Upper lobe of right lung (tissue), 1 donor: Measurements from ENCODE around the gene TRAF3IP3. TPM values are rescaled to one million over a fixed set of nuclear protein-coding genes. Genes with fewer than 3 reads are reported as not detected.

ENCODE experiments used
- ATAC-seq: fragments of 200-7000 bp; cut with Tn5 transposase; one replicate; pipeline ENCODE4 v1.9.1; 2020; ENCODE audit warnings: mild to moderate bottlenecking, moderate library complexity
- DNase-seq: peaks from one replicate; pipeline ENCODE4 v3.0.0-alpha.2; 2020
- H3K27ac ChIP-seq: fragments of 200-600 bp; one replicate; pipeline ENCODE4 v1.8.0; 2022
- H3K27me3 ChIP-seq: fragments of 200-600 bp; one replicate; pipeline ENCODE4 v1.8.0; 2022; ENCODE audit warnings: mild to moderate bottlenecking
- H3K36me3 ChIP-seq: fragments of 200-600 bp; one replicate; pipeline ENCODE4 v1.8.0; 2022
- H3K4me1 ChIP-seq: fragments of 200-600 bp; one replicate; pipeline ENCODE4 v1.8.0; 2022
- H3K4me3 ChIP-seq: fragments of 200-600 bp; one replicate; pipeline ENCODE4 v1.8.0; 2022; ENCODE audit warnings: mild to moderate bottlenecking
- H3K9me3 ChIP-seq: fragments of 200-600 bp; one replicate; pipeline ENCODE4 v1.8.0; 2022
- intact Hi-C: fragments of 100-400 bp; cut with DNase I; formaldehyde crosslinking; loops from one replicate; pipeline ENCODE4 v1.11.0; 2022
- total RNA-seq: library from RNA; stranded (reverse); fragmentation: NEBNext Ultra II Directional; extraction: Animal tissue kit (Norgen Biotek cat#: 25700); gene quantifications from one replicate; pipeline ENCODE4 v1.2.1, GENCODE V29; 2021
- TF ChIP-seq, protein P1 (sequence below): fragments of 200-600 bp; IDR thresholded peaks from one replicate; pipeline ENCODE4 v1.8.0; 2022; ENCODE audit warnings: antibody characterized with exemption
- donor health status: DM: no; HTN: yes; CAD: no; lungs with severe emphysema.

TRAF3IP3 gene
- total RNA-seq, 1 donor from 2014 or later, result 12.4 TPM

DNA sequence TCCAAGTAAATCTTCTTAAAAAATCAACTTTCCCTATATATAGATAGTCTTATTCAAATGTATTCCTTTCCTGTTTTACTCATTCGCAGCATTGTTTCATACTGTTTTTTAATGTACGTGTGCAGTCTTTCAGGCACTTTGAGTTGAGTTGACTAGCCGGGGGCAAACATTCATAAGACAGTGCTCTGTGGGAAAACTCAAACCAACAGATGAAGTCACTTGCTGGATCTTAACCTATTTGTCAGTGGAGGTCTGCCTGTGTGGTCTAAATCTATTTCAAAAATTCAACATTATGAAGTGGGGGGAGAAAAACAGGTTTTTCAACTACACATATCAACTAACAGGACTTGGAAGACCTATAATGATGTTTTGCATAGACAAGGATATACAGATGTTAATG is 45.0 kb upstream of the TRAF3IP3 start:
- Histone ChIP-seq H3K4me1 (no peaks in the 10 kb centered on the region), H3K27ac (no peak overlapping the region), H3K27me3 (no peaks in the 10 kb centered on the region), H3K36me3 (no peaks in the 10 kb centered on the region), H3K4me3 (no peak overlapping the region), H3K9me3 (no peaks in the 10 kb centered on the region)
- TF ChIP-seq, protein P1, sequence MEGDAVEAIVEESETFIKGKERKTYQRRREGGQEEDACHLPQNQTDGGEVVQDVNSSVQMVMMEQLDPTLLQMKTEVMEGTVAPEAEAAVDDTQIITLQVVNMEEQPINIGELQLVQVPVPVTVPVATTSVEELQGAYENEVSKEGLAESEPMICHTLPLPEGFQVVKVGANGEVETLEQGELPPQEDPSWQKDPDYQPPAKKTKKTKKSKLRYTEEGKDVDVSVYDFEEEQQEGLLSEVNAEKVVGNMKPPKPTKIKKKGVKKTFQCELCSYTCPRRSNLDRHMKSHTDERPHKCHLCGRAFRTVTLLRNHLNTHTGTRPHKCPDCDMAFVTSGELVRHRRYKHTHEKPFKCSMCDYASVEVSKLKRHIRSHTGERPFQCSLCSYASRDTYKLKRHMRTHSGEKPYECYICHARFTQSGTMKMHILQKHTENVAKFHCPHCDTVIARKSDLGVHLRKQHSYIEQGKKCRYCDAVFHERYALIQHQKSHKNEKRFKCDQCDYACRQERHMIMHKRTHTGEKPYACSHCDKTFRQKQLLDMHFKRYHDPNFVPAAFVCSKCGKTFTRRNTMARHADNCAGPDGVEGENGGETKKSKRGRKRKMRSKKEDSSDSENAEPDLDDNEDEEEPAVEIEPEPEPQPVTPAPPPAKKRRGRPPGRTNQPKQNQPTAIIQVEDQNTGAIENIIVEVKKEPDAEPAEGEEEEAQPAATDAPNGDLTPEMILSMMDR, result no peak
- intact Hi-C loops, result no loop called here
- DNase-seq, result no peak
- ATAC-seq, result no peak

DNA sequence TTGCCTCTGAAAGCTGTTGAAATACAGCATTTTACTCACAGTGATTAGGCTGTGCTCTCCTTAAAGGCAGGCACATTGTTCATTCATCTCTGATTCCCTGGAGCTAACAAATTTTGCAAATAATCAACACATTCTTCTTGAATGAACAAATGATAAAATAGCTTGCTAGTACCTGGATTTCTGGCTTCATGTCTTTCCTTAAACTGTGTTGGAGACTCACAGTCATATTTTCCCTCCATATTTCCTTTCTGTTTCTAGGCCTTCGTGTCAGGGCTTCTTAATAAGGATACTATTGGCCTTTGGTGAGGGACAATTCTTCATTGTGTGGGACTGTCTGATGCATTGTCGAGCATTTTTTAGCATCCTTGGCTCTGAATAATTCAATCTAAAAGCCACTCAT is 41.5 kb upstream of the TRAF3IP3 start:
- intact Hi-C loops, result no loop called here
- no peak for DNase-seq
- H3K4me3 ChIP-seq, result no peak overlapping the region
- TF ChIP-seq, protein P1, result no peak
- H3K27me3 ChIP-seq, result no peaks in the 10 kb centered on the region
- no peaks in the 10 kb centered on the region for H3K36me3 ChIP-seq
- no peak overlapping the region for H3K27ac ChIP-seq
- no peaks in the 10 kb centered on the region for H3K9me3 ChIP-seq
- no peak for ATAC-seq
- no peaks in the 10 kb centered on the region for H3K4me1 ChIP-seq

GRCh38 chr1:209715314-209715713 is 40.5 kb upstream of the TRAF3IP3 start:
- H3K27me3 ChIP-seq, result no peaks in the 10 kb centered on the region
- no peaks in the 10 kb centered on the region for H3K36me3 ChIP-seq
- H3K27ac ChIP-seq, result no peak overlapping the region
- no peak for DNase-seq
- no peak for ATAC-seq
- TF ChIP-seq, protein P1, result no peak
- no peak overlapping the region for H3K4me3 ChIP-seq
- H3K4me1 ChIP-seq, result no peaks in the 10 kb centered on the region
- intact Hi-C loops, result no loop called here
- H3K9me3 ChIP-seq, result no peaks in the 10 kb centered on the region

DNA sequence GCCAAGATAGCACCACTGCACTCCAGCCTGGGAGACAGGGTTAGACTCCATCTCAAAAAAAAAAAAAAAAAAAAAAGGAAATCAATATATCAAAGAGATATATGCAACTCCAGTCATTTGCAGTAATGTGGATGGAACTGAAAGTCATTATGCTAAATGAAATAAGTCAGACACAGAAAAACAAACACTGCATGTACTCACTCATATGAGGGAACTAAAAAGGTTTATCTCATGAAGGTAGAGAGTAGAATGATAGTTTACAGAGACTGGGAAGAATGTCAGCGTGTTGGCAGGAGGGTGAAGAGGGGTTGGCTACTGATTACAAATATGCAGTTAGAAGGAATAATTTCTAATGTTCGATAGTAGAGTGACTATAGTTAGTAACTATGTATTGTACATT is 38.0 kb upstream of the TRAF3IP3 start:
- Histone ChIP-seq H3K36me3 (no peaks in the 10 kb centered on the region), H3K27me3 (no peaks in the 10 kb centered on the region), H3K4me3 (no peak overlapping the region), H3K27ac (no peak overlapping the region), H3K9me3 (no peaks in the 10 kb centered on the region), H3K4me1 (no peaks in the 10 kb centered on the region)
- ATAC-seq, result no peak
- intact Hi-C loops, result no loop called here
- no peak for DNase-seq
- TF ChIP-seq, protein P1, result no peak

- DNase-seq, result no peak
- no peaks in the 10 kb centered on the region for H3K9me3 ChIP-seq
- ATAC-seq, result no peak
- no peaks in the 10 kb centered on the region for H3K27me3 ChIP-seq
- H3K27ac ChIP-seq, result no peak overlapping the region
- H3K36me3 ChIP-seq, result no peaks in the 10 kb centered on the region
- intact Hi-C loops, result no loop called here
- no peaks in the 10 kb centered on the region for H3K4me1 ChIP-seq
- no peak overlapping the region for H3K4me3 ChIP-seq
- TF ChIP-seq, protein P1, result no peak
These were observed 35.5 kb upstream of the TRAF3IP3 start for GRCh38 chr1:209720326-209720725.

DNA sequence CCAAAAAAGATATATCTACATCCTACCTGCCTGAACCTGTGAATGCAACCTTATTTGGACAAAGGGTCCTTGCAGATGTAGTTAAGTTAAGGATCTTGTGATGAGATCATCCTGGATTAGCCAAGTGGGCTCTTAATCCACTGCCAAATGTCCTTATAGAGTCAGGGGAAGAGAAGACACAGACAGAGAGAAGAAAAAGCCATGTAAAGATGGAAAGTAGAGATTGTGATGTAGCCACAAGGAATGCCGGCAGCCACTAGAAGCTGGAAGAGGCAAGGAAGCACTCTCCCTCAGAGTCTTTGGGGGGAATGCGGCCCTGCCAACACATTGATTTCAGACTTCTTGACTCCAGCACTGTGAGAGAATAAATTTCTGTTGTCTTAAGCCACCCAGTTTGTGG is 35.0 kb upstream of the TRAF3IP3 start:
- Histone ChIP-seq H3K9me3 (no peaks in the 10 kb centered on the region), H3K36me3 (no peaks in the 10 kb centered on the region), H3K4me3 (no peak overlapping the region), H3K4me1 (no peaks in the 10 kb centered on the region), H3K27me3 (no peaks in the 10 kb centered on the region), H3K27ac (no peak overlapping the region)
- intact Hi-C loops, result no loop called here
- ATAC-seq, result no peak
- TF ChIP-seq, protein P1, result no peak
- no peak for DNase-seq
